ENCODE data around the gene DEFB132.

DNA sequence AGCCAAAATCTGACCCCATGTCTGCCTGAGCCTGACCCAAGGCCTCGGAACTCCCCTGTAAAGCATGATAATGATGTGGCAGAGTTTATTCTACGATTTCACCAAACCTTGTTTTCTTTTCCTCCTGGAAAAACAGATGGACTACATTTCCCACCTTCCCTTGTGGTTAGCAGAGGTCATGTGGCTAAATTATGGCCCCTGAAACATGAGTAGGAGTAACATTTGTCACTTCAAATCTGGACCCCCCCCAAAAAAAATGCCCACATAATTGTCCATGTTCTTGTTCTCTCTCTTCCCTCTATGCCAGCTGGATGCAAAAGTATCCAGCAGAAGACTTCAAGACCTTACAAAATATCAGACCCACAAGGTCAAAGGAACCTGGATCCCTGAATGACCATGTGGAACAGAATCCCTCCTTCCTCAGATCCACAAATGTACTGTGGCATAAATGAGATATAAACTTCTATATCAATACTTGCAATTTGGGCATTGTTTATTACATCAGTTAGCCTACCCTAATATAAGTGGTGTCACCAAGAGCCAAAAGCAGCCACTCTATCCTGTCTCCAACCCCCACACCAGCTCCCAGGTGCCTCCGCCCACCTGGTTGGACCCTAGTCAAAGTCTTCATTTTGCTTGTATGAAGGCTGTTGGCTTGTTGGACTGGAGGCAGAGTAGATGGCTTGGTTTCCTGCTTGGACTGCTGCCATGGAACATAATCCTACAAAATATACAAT is 31.6 kb downstream of the DEFB132 start:
- no peak for TF ChIP-seq POLR2A (IDR thresholded peaks at IDR 0.05; ENCODE audit: low read depth, low read length)
- no peak for TF ChIP-seq POLR2AphosphoS5 (IDR thresholded peaks at IDR 0.05; ENCODE audit: low read depth, low read length)
- no peak for TF ChIP-seq SPI1 (IDR thresholded peaks at IDR 0.05; ENCODE audit: low read depth, low read length)
- TF ChIP-seq POU2F2 (IDR thresholded peaks at IDR 0.05; ENCODE audit: low read depth, low read length) = no peak
- no peak for TF ChIP-seq TAF1 (IDR thresholded peaks at IDR 0.05; ENCODE audit: low read depth, low read length)
